Panc1 (cell line): ENCODE data around the gene TOMM70. TPM values are rescaled to one million over a fixed set of nuclear protein-coding genes. Genes with fewer than 3 reads are reported as not detected.

Source experiments
- ATAC-seq: fragments of 200-7000 bp; cut with Tn5 transposase; 2 replicates; pipeline ENCODE4 v1.9.1; 2020; ENCODE audit warnings: mild to moderate bottlenecking, moderate library complexity
- BruUV-seq: library from RNA; stranded (reverse); fragments of 400-500 nt; replicated peaks from 2 replicates; lab custom pipeline; 2021; lab: Mats Ljungman, UMichigan
- CTCF ChIA-PET: fragments of 300-600 bp; sonication (Branson Sonifier 250); formaldehyde crosslinking; loops from one replicate; lab custom pipeline; 2022; ENCODE audit warnings: antibody characterized with exemption; lab: Charles Lee
- POLR2A ChIA-PET: fragments of 300-600 bp; sonication (Branson Sonifier 250); formaldehyde crosslinking; loops from one replicate; lab custom pipeline; 2022; ENCODE audit warnings: antibody characterized with exemption; lab: Charles Lee
- DNase-seq: peaks from one replicate; pipeline ENCODE4 v3.0.0-alpha.2; 2010; ENCODE audit warnings: low read depth, low spot score
- H3K27ac ChIP-seq: 2 replicates; pipeline ENCODE4 v1.5.1; 2011; ENCODE audit warnings: mild to moderate bottlenecking, low read length, inconsistent platforms
- H3K27me3 ChIP-seq: fragments of 200-500 bp; sonication (Bioruptor generic); 2 replicates; pipeline ENCODE4 v1.6.0; 2014; ENCODE audit warnings: low read length, inconsistent platforms; ENCODE audit not compliant: control insufficient read depth, insufficient read depth
- H3K36me3 ChIP-seq: fragments of 200-500 bp; sonication (Bioruptor generic); 2 replicates; pipeline ENCODE4 v1.5.1; 2014; ENCODE audit warnings: inconsistent platforms, mild to moderate bottlenecking, low read length, moderate library complexity; ENCODE audit not compliant: control insufficient read depth, insufficient read depth
- H3K4me1 ChIP-seq: 2 replicates; pipeline ENCODE4 v1.5.1; 2011; ENCODE audit warnings: inconsistent platforms, mild to moderate bottlenecking, low read length, moderate library complexity; ENCODE audit not compliant: control insufficient read depth, insufficient read depth
- H3K4me3 ChIP-seq, 2 experiments: 2 replicates each; pipeline ENCODE4 v1.5.1; 2011 to 2012; ENCODE audit warnings: low read depth in 2 of 2, low read length in 2 of 2, mild to moderate bottlenecking in 2 of 2, inconsistent platforms in 1 of 2, moderate library complexity in 1 of 2
- H3K9me3 ChIP-seq: fragments of 200-500 bp; sonication (Bioruptor generic); 2 replicates; pipeline ENCODE4 v1.5.1; 2014; ENCODE audit warnings: low read depth, mild to moderate bottlenecking, inconsistent platforms, low read length, moderate library complexity; ENCODE audit not compliant: control insufficient read depth, insufficient read depth
- POLR2AphosphoS5 ChIP-seq: IDR thresholded peaks from 2 replicates; pipeline ENCODE4 v1.6.1; 2012; ENCODE audit warnings: mild to moderate bottlenecking, low read depth, low read length, moderate library complexity
- SIN3A ChIP-seq: IDR thresholded peaks from 2 replicates; pipeline ENCODE4 v1.6.1; 2012; ENCODE audit warnings: low read depth, mild to moderate bottlenecking, low read length, moderate library complexity, borderline replicate concordance; ENCODE audit not compliant: insufficient read depth
- TCF7L2 ChIP-seq: IDR thresholded peaks from 2 replicates; pipeline ENCODE4 v1.6.1; 2011; ENCODE audit warnings: mild to moderate bottlenecking, low read depth, low read length, inconsistent platforms
- in situ Hi-C: cut with HindIII; loops from 2 replicates; pipeline ENCODE4 v1.10.0; 2016; ENCODE audit warnings: low sequenced_read_pairs, low pct_unique_long_range_greater_than_20kb
- intact Hi-C: fragments of 100-400 bp; cut with micrococcal nuclease; formaldehyde crosslinking; loops from one replicate; pipeline ENCODE4 v1.10.0; 2022; ENCODE audit not compliant: unreplicated experiment
- total RNA-seq: library from RNA; stranded (reverse); gene quantifications from one replicate; pipeline ENCODE4 v1.2.1, GENCODE V29; 2021; ENCODE audit not compliant: unreplicated experiment
- TF ChIP-seq, protein P1 (sequence below), 2 experiments: IDR thresholded peaks; 2 replicates each; pipeline ENCODE4 v1.6.1; 2011 to 2012; ENCODE audit warnings: low read depth in 2 of 2, control low read depth in 1 of 2, low read length in 1 of 2, mild to moderate bottlenecking in 1 of 2, moderate library complexity in 1 of 2; ENCODE audit not compliant: insufficient read depth in 1 of 2
- TF ChIP-seq, protein P2 (sequence below): fragments of 450-650 bp; IDR thresholded peaks from 2 replicates; pipeline ENCODE4 v1.5.1; 2017; ENCODE audit warnings: mild to moderate bottlenecking

The TOMM70 gene
- total RNA-seq, 1 experiment from 2014 or later = 55.7 TPM

DNA sequence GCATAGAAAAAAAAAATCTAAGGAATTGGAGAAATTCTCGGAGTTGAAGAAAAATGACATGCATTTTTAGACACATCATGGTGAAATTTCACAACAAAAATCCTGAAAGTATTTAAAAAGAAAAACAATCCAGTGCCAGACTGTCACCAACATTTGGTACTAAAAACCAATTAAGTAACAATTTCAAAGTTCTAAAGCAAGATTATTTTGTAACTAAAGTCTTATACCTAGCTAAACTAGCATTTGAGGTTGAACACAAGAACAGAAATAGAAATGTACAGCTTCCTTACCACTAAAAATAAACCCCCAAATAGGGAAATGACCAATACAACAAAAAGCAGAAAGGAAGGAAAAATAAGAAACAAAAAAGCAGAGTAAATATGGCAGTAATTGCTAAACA, 11.9 kb downstream of the TOMM70 start:
- no peaks in the 10 kb centered on the region for H3K27me3 ChIP-seq
- in situ Hi-C loops = no loop called here
- TF ChIP-seq, protein P1, sequence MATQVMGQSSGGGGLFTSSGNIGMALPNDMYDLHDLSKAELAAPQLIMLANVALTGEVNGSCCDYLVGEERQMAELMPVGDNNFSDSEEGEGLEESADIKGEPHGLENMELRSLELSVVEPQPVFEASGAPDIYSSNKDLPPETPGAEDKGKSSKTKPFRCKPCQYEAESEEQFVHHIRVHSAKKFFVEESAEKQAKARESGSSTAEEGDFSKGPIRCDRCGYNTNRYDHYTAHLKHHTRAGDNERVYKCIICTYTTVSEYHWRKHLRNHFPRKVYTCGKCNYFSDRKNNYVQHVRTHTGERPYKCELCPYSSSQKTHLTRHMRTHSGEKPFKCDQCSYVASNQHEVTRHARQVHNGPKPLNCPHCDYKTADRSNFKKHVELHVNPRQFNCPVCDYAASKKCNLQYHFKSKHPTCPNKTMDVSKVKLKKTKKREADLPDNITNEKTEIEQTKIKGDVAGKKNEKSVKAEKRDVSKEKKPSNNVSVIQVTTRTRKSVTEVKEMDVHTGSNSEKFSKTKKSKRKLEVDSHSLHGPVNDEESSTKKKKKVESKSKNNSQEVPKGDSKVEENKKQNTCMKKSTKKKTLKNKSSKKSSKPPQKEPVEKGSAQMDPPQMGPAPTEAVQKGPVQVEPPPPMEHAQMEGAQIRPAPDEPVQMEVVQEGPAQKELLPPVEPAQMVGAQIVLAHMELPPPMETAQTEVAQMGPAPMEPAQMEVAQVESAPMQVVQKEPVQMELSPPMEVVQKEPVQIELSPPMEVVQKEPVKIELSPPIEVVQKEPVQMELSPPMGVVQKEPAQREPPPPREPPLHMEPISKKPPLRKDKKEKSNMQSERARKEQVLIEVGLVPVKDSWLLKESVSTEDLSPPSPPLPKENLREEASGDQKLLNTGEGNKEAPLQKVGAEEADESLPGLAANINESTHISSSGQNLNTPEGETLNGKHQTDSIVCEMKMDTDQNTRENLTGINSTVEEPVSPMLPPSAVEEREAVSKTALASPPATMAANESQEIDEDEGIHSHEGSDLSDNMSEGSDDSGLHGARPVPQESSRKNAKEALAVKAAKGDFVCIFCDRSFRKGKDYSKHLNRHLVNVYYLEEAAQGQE (IDR thresholded peaks at IDR 0.05; ENCODE audit: insufficient read depth in 1 of 2, low read depth in 2 of 2, low read length in 1 of 2) = no peak
- TF ChIP-seq SIN3A (no peak), TCF7L2 (no peak), POLR2AphosphoS5 (no peak)
- TF ChIP-seq, protein P2, sequence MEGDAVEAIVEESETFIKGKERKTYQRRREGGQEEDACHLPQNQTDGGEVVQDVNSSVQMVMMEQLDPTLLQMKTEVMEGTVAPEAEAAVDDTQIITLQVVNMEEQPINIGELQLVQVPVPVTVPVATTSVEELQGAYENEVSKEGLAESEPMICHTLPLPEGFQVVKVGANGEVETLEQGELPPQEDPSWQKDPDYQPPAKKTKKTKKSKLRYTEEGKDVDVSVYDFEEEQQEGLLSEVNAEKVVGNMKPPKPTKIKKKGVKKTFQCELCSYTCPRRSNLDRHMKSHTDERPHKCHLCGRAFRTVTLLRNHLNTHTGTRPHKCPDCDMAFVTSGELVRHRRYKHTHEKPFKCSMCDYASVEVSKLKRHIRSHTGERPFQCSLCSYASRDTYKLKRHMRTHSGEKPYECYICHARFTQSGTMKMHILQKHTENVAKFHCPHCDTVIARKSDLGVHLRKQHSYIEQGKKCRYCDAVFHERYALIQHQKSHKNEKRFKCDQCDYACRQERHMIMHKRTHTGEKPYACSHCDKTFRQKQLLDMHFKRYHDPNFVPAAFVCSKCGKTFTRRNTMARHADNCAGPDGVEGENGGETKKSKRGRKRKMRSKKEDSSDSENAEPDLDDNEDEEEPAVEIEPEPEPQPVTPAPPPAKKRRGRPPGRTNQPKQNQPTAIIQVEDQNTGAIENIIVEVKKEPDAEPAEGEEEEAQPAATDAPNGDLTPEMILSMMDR = no peak
- no peak overlapping the region for H3K27ac ChIP-seq
- ChIA-PET CTCF (no interaction called here), POLR2A (no interaction called here)
- peaks cover 4% of the 10 kb centered on the region; the same call in 1 of the 2 replicates for H3K9me3 ChIP-seq
- TSS peak; percentile 13 for BruUV-seq
- ATAC-seq (no peak), DNase-seq (no peak)
- intact Hi-C loops = no loop called here
- peaks cover 12% of the 10 kb centered on the region; the same call in 1 of the 2 replicates for H3K4me1 ChIP-seq
- no peak overlapping the region for H3K4me3 ChIP-seq
- peaks cover 21% of the 10 kb centered on the region for H3K36me3 ChIP-seq

DNA sequence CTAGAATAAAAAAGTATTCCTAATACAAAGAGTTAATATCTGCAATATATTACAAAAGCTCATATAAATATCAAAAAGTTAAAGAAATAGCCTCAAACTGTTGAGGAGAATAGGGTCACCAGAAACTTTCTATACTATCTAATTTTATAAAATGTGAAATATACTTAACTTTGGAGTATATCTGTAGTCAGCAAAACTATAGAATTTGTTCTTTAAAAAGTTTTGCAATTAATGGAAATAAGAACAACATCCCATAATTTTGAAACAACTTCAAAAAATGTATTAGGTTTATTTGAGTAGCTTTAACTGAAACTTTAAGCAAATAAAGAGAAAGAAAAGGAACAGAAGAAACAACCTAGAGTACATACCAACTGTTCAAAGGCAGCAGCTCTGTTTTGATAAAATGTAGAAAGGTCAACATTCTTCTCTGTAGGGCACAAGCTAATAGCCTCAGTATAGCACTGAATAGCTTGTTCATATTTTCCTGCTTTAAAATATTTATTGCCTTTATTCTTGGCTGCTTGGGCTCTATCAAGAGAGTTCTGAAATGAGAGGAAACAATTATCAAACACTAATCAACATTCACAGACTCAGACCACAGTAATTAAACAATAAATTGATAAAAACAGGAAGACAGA, 14.3 kb downstream of the TOMM70 start:
- Histone ChIP-seq H3K36me3 (peaks cover 41% of the 10 kb centered on the region), H3K4me1 (peaks cover 12% of the 10 kb centered on the region; the same call in 1 of the 2 replicates), H3K27me3 (no peaks in the 10 kb centered on the region), H3K9me3 (peaks cover 4% of the 10 kb centered on the region; the same call in 1 of the 2 replicates), H3K4me3 (no peak overlapping the region), H3K27ac (no peak overlapping the region)
- DNase-seq (no peak), ATAC-seq (no peak)
- ChIA-PET CTCF (interaction anchor here (0.6 kb wide), 1 partner anchor 354 kb away, joined by 3 read pairs; no protein-coding TSS in a partner anchor), POLR2A (interaction anchor here (0.6 to 1.1 kb wide), 3 partner anchors 11 to 130 kb away, joined by 3 to 5 read pairs (median 4); partner anchors contain the start of gene LNP1)
- intact Hi-C loops = no loop called here
- TF ChIP-seq POLR2AphosphoS5 (no peak), SIN3A (no peak), TCF7L2 (no peak)
- TF ChIP-seq, protein P1 (IDR thresholded peaks at IDR 0.05; ENCODE audit: insufficient read depth in 1 of 2, low read depth in 2 of 2, low read length in 1 of 2) = no peak
- TF ChIP-seq, protein P2 = no peak
- BruUV-seq = no TSS peak
- in situ Hi-C loops = no loop called here
